ENCODE measurements around the gene ACOT6.

DNA sequence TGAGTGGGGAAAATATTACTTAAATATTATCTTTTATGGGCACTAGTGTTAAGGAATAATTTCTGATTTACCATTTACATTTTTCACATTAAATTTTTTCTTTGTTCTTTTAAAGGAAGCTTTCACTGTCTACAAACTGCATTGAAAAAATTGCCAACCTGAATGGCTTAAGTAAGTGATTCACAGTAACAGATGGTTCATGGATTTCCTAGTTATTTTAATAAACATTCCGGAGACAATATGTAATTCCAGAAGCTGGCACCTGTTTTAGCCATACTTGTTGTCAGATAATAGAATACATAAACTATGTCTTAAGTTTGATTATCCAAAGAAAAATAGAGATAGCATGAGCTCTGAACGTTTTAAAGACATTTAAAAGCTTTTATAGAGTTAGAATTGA is 49.6 kb downstream of the ACOT6 start:
- TF ChIP-seq POLR2A (IDR thresholded peaks at IDR 0.05), result no peak
- TF ChIP-seq, protein P1, sequence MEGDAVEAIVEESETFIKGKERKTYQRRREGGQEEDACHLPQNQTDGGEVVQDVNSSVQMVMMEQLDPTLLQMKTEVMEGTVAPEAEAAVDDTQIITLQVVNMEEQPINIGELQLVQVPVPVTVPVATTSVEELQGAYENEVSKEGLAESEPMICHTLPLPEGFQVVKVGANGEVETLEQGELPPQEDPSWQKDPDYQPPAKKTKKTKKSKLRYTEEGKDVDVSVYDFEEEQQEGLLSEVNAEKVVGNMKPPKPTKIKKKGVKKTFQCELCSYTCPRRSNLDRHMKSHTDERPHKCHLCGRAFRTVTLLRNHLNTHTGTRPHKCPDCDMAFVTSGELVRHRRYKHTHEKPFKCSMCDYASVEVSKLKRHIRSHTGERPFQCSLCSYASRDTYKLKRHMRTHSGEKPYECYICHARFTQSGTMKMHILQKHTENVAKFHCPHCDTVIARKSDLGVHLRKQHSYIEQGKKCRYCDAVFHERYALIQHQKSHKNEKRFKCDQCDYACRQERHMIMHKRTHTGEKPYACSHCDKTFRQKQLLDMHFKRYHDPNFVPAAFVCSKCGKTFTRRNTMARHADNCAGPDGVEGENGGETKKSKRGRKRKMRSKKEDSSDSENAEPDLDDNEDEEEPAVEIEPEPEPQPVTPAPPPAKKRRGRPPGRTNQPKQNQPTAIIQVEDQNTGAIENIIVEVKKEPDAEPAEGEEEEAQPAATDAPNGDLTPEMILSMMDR (IDR thresholded peaks at IDR 0.05), result no peak
